Activated T-helper 2 cell treated with anti-CD3 and anti-CD28 coated beads, Interferon-gamma antibody, Interleukin-2, Interleukin-4, amounts not matched to agents 10 μg/mL and 5 μg/mL and 100 μg/mL, durations not matched to agents 14 hours and 24 hours and 36 hours (primary cell): Measurements from ENCODE around the gene GSKIP. TPM values are rescaled to one million over a fixed set of nuclear protein-coding genes. Genes with fewer than 3 reads are reported as not detected.

Experiments used
- total RNA-seq: library from RNA; stranded (reverse); gene quantifications from 2 replicates; pipeline ENCODE4 v1.2.3, GENCODE V29; 2022

GSKIP gene
- total RNA-seq, 1 donor from 2014 or later: 21.3 TPM

Other genes with a start within 250 kb of the GSKIP start
- not detected in 2 replicates for gene BDKRB2, start 158.7 kb upstream of the GSKIP start, total RNA-seq
- not detected in 2 replicates for gene BDKRB1, start 107.3 kb upstream of the GSKIP start, total RNA-seq
- 18.3 and 23.8 TPM in 2 replicates for gene ATG2B, start 185 bp upstream of the GSKIP start, total RNA-seq
- gene AK7, start 28.6 kb downstream of the GSKIP start, total RNA-seq: 0.62 and 0.66 TPM in 2 replicates
- 211 and 217 TPM in 2 replicates for gene PAPOLA, start 138.9 kb downstream of the GSKIP start, total RNA-seq